Glutamatergic neuron (in vitro differentiated cells): ENCODE data around the gene SYTL2. TPM values are rescaled to one million over a fixed set of nuclear protein-coding genes. Genes with fewer than 3 reads are reported as not detected.

ENCODE experiments used
- DNase-seq: peaks from one replicate; pipeline ENCODE4 v3.0.0; 2022
- H3K27ac Mint-ChIP-seq: one replicate; pipeline ENCODE4 v1.8.0; 2020; ENCODE audit warnings: mild to moderate bottlenecking, mixed read lengths, inconsistent platforms; ENCODE audit not compliant: unreplicated experiment
- H3K27me3 Mint-ChIP-seq: one replicate; pipeline ENCODE4 v1.8.0; 2020; ENCODE audit warnings: mild to moderate bottlenecking, moderate library complexity, mixed read lengths, inconsistent platforms; ENCODE audit not compliant: unreplicated experiment
- H3K36me3 Mint-ChIP-seq: one replicate; pipeline ENCODE4 v1.8.0; 2020; ENCODE audit warnings: mild to moderate bottlenecking, mixed read lengths, inconsistent platforms; ENCODE audit not compliant: unreplicated experiment
- H3K4me1 Mint-ChIP-seq: one replicate; pipeline ENCODE4 v1.8.0; 2020; ENCODE audit warnings: mild to moderate bottlenecking, low read depth, mixed read lengths, inconsistent platforms; ENCODE audit not compliant: unreplicated experiment
- H3K4me3 Mint-ChIP-seq: one replicate; pipeline ENCODE4 v1.8.0; 2020; ENCODE audit warnings: mild to moderate bottlenecking, mixed read lengths, inconsistent platforms; ENCODE audit not compliant: unreplicated experiment
- H3K9me3 Mint-ChIP-seq: one replicate; pipeline ENCODE4 v1.8.0; 2020; ENCODE audit warnings: mild to moderate bottlenecking, moderate library complexity, mixed read lengths, inconsistent platforms; ENCODE audit not compliant: unreplicated experiment
- total RNA-seq: library from RNA; stranded (reverse); fragmentation: NEBNext Ultra II Directional; extraction: Animal tissue kit (Norgen Biotek cat#: 25700); gene quantifications from one replicate; pipeline ENCODE4 v1.2.1, GENCODE V29; 2021; ENCODE audit not compliant: unreplicated experiment
- TF ChIP-seq, protein P1 (sequence below): fragments of 200-600 bp; sonication (generic); IDR thresholded peaks from one replicate; pipeline ENCODE4 v1.5.0; 2021; ENCODE audit not compliant: partially characterized antibody, unreplicated experiment

The SYTL2 gene
- total RNA-seq, 1 donor from 2014 or later, result 4.0 TPM

DNA sequence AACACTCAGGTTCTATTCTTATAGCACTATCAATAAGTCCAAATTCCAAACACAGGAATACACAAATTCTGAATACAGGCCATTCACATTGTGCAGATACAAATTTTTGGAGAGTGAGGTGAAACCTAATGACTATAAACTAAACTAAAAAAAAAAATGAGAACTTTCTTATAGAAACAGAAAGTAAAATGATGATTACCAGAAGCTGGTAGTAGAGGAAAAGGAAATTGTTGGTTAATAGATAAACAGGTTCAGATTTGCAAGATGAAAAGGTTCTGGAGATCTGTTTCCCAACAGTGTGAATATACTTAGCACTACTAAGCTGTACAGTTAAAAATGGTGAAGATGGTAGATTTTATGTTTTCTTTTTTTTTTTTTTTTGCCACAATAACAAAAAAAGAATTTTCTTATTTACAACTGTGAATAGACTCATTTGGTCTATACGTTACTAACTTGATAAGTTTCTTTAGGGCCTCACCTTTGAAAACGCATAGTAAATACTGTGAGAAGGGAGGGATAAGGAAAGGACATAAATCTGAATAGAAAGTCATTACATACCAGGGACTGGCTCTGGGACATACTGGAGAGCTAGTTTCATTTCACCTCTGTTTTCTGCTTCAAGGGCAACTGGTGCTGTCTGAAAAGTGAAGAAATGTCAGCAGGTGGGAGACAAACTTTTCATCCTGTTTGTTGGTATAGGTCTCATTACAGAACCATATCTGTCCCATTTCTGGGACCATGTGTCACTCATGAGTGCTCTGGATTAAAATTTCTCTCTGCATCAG, 110.8 kb downstream of the SYTL2 start:
- TF ChIP-seq, protein P1, sequence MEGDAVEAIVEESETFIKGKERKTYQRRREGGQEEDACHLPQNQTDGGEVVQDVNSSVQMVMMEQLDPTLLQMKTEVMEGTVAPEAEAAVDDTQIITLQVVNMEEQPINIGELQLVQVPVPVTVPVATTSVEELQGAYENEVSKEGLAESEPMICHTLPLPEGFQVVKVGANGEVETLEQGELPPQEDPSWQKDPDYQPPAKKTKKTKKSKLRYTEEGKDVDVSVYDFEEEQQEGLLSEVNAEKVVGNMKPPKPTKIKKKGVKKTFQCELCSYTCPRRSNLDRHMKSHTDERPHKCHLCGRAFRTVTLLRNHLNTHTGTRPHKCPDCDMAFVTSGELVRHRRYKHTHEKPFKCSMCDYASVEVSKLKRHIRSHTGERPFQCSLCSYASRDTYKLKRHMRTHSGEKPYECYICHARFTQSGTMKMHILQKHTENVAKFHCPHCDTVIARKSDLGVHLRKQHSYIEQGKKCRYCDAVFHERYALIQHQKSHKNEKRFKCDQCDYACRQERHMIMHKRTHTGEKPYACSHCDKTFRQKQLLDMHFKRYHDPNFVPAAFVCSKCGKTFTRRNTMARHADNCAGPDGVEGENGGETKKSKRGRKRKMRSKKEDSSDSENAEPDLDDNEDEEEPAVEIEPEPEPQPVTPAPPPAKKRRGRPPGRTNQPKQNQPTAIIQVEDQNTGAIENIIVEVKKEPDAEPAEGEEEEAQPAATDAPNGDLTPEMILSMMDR, result no peak
- Mint-ChIP-seq H3K27me3 (no peaks in the 10 kb centered on the region), H3K27ac (no peak overlapping the region), H3K36me3 (no peaks in the 10 kb centered on the region), H3K4me3 (no peak overlapping the region), H3K4me1 (no peaks in the 10 kb centered on the region), H3K9me3 (no peaks in the 10 kb centered on the region)
- DNase-seq, result no peak

DNA sequence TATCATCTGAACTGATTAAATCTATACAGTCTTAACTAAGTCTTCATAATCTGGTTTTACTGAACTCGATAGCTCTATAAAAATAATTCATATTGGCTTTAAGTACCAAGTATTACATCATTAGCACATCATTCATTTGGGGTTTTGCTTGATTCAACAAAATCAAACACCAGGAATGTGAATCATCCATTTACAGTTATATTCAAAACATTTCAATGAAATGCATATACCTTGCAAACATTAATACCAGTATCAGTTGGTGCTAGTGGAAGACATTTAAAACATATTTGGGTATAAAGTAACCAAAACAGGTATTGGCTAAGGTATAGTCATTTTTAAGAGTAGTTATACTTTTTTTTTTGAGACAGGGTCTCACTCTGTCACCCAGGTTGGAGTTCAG, 112.7 kb downstream of the SYTL2 start:
- Mint-ChIP-seq H3K36me3 (no peaks in the 10 kb centered on the region), H3K9me3 (no peaks in the 10 kb centered on the region), H3K4me3 (no peak overlapping the region)

DNA sequence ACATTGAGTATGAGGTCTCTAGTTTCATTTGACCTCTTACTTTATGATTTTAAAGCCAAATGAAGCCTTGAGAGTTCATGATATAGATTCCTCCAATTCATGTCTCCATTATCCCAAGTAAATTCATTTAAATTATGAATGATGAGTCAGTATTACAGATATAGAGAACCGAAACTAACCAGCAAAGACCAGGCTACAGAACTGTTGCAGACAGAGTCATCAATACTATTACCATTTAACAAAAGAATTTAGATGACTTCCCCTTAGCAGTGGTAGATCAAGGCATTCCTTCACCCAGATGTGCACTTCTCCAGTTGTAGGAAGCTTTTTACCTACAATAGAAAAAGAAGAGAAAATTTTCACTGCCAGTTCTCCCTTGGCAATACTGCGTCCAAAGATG, 113.2 kb downstream of the SYTL2 start:
- H3K36me3 Mint-ChIP-seq, result no peaks in the 10 kb centered on the region
- no peaks in the 10 kb centered on the region for H3K4me1 Mint-ChIP-seq
- TF ChIP-seq, protein P1, result no peak
- no peak overlapping the region for H3K4me3 Mint-ChIP-seq
- H3K27ac Mint-ChIP-seq, result no peak overlapping the region
- H3K27me3 Mint-ChIP-seq, result no peaks in the 10 kb centered on the region
- no peak for DNase-seq
- H3K9me3 Mint-ChIP-seq, result no peaks in the 10 kb centered on the region

More for the DNA sequence above, 112.7 kb downstream of the SYTL2 start:
- no peaks in the 10 kb centered on the region for H3K4me1 Mint-ChIP-seq
- TF ChIP-seq, protein P1, result no peak
- H3K27me3 Mint-ChIP-seq, result no peaks in the 10 kb centered on the region
- no peak for DNase-seq
- H3K27ac Mint-ChIP-seq, result no peak overlapping the region

DNA sequence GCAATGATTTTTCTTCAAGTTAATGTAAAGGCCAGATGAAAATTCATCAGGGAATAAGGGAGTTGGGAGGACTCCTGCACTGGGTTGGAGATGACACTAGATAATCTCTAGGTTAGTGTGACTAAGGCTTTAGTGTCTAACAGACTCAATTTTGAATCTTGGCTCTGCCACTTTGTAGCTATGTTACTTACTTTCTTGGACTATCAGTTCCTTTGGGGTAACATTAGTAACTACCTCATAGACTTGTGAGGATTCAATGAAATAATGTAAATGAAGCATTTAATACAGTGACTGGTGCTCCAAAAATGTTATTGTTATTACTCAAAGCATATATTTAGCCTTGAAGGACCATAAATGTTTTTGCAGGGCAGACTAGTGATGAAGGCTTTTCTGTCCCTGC, 115.4 kb downstream of the SYTL2 start:
- Mint-ChIP-seq H3K9me3 (no peaks in the 10 kb centered on the region), H3K27me3 (no peaks in the 10 kb centered on the region), H3K36me3 (no peaks in the 10 kb centered on the region), H3K4me1 (no peaks in the 10 kb centered on the region), H3K4me3 (no peak overlapping the region), H3K27ac (no peak overlapping the region)
- no peak for DNase-seq
- TF ChIP-seq, protein P1, result no peak

DNA sequence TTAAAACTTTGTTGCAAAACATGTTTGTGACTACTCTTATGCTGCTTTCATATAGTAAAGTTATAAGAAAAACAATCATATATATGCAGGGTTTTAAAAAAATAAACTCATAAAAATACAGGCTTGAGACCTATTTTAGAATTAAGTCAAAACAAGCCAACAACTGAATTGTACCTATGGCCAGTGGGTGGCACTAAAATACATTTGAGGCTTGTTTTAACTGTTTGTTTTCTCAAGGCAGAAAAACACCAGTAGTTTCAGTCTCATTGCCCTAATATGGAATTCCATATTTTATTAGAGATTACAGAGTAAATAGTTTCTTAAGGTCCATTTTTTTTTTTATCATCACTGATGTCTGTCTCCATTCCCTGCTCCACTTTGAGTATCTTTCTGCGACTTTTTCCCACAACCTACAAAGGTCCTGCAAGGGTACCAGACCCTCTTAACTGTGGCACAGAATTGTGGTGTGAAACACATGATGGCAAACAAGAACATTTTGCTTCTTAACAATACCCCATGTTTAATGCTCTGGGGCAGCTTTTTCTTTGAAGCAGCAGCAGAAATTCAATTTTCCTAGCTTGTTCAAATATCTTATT, 116.5 kb downstream of the SYTL2 start:
- H3K27me3 Mint-ChIP-seq, result no peaks in the 10 kb centered on the region
- no peak overlapping the region for H3K27ac Mint-ChIP-seq
- H3K4me1 Mint-ChIP-seq, result no peaks in the 10 kb centered on the region
- TF ChIP-seq, protein P1, result no peak
- H3K4me3 Mint-ChIP-seq, result no peak overlapping the region
- DNase-seq, result no peak
- no peaks in the 10 kb centered on the region for H3K36me3 Mint-ChIP-seq
- H3K9me3 Mint-ChIP-seq, result no peaks in the 10 kb centered on the region
